ENCODE data around the gene ARHGEF4. TPM values are rescaled to one million over a fixed set of nuclear protein-coding genes. Genes with fewer than 3 reads are reported as not detected.

The ARHGEF4 gene
- polyA plus RNA-seq, 1 donor (not counting 4 experiments of a cell fraction or from before 2014, with no cell fraction given) = 22.6 TPM

DNA sequence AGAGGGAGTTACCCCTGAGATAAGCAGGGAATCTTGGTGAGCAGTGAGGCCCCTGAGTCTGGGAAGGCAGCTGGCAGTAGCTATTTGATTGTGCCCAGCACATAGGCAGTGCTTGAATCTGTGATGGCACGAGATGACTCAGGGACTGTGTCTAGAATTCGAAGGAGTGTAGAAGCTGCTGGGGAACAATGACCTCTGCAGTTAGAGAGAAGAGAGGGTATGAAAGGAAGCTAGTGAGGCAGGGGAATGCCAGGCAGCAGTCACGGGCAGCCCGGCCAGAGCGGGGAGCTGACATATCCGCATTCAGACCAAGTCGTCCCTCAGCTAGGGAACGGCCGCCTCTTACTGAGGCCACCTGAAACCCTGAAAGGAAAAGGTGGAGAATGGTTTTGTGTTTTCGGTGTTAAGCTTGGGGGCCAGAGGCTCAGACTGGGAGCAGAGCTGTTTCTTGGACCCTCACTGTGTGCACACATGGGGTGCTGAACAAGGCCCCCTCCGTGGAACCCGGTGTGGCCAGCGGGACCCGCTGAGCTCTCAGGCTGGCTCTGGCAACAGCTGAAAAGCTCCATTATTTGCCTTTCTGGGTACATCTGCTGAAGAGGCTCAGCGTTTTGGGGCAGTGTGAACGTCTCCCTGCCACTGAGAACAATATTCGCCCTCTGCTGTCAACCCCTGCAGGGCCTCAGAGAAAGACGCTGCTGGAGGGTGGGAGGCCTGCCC, 32.9 kb downstream of the ARHGEF4 start:
- Histone ChIP-seq H3K9me3 (ENCODE audit: control insufficient read depth, low read depth, low read length) (no peaks in the 10 kb centered on the region), H3K27me3 (ENCODE audit: control insufficient read depth, extremely low read depth, insufficient read depth, low read length) (no peaks in the 10 kb centered on the region), H3K9me1 (ENCODE audit: control insufficient read depth, extremely low read depth, insufficient read depth, low read length) (no peaks in the 10 kb centered on the region), H3K36me3 (ENCODE audit: control insufficient read depth in 2 of 2, extremely low read depth in 1 of 2, insufficient read depth in 2 of 2, low read length in 2 of 2) (no peaks in the 10 kb centered on the region), H3K4me1 (ENCODE audit: control insufficient read depth, extremely low read depth, insufficient read depth, low read length) (peaks cover 21% of the 10 kb centered on the region), H4K20me1 (ENCODE audit: control insufficient read depth, extremely low read depth, insufficient read depth, low read length) (no peaks in the 10 kb centered on the region), H3K9ac (ENCODE audit: control insufficient read depth, extremely low read depth, insufficient read depth, low read length) (no peak overlapping the region), H3K4me2 (ENCODE audit: control insufficient read depth, extremely low read depth, insufficient read depth, low read depth, low read length) (no peak overlapping the region), H3K4me3 (ENCODE audit: control insufficient read depth in 2 of 3, extremely low read depth in 1 of 3, insufficient read depth in 2 of 3, low read depth in 1 of 3, low read length in 3 of 3) (no peak overlapping the region), H3K79me2 (ENCODE audit: control insufficient read depth, insufficient read depth, low read length) (no peaks in the 10 kb centered on the region), H3K27ac (ENCODE audit: control insufficient read depth, insufficient read depth, low read length) (no peak overlapping the region), H2AFZ (ENCODE audit: control insufficient read depth, low read length) (no peak overlapping the region)
- FAIRE-seq = no peak
- dilution Hi-C loops (cut with MboI; ENCODE audit: extremely low pct_ligation_motif_present, low sequenced_read_pairs) = no loop called here
- TF ChIP-seq, protein P1, sequence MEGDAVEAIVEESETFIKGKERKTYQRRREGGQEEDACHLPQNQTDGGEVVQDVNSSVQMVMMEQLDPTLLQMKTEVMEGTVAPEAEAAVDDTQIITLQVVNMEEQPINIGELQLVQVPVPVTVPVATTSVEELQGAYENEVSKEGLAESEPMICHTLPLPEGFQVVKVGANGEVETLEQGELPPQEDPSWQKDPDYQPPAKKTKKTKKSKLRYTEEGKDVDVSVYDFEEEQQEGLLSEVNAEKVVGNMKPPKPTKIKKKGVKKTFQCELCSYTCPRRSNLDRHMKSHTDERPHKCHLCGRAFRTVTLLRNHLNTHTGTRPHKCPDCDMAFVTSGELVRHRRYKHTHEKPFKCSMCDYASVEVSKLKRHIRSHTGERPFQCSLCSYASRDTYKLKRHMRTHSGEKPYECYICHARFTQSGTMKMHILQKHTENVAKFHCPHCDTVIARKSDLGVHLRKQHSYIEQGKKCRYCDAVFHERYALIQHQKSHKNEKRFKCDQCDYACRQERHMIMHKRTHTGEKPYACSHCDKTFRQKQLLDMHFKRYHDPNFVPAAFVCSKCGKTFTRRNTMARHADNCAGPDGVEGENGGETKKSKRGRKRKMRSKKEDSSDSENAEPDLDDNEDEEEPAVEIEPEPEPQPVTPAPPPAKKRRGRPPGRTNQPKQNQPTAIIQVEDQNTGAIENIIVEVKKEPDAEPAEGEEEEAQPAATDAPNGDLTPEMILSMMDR (optimal IDR thresholded peaks at IDR 0.05 in 1 of 3, IDR thresholded peaks at IDR 0.05 in 1 of 3, conservative IDR thresholded peaks at IDR 0.05 in 1 of 3; ENCODE audit: extremely low read depth in 1 of 3, insufficient read depth in 2 of 3, low read length in 3 of 3) = no peak
- no peak for TF ChIP-seq EZH2 (IDR thresholded peaks at IDR 0.05; ENCODE audit: low read length)
- DNase-seq (ENCODE audit: low read depth, low spot score) = no peak

DNA sequence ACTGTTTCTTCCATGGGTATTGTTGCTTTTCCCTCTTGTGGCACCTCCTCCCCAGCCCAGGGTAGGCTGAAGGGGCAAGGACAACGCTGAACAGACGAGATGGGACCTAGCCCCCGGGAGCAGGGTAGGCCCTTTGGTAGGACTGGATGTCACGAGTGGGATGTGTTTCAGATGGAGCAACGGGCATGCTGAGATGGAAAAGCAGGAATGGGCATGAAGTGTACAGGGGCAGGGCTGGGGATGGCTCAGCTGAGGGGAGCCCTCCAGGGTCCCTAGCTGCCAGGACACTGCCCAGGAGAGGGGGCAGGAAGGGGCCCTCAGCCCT, 33.4 kb downstream of the ARHGEF4 start:
- no peaks in the 10 kb centered on the region for H3K27me3 ChIP-seq (ENCODE audit: control insufficient read depth, extremely low read depth, insufficient read depth, low read length)
- no peak overlapping the region for H2AFZ ChIP-seq (ENCODE audit: control insufficient read depth, low read length)
- no peak overlapping the region for H3K9ac ChIP-seq (ENCODE audit: control insufficient read depth, extremely low read depth, insufficient read depth, low read length)
- DNase-seq (ENCODE audit: low read depth, low spot score) (no peak), FAIRE-seq (no peak)
- no peaks in the 10 kb centered on the region for H3K79me2 ChIP-seq (ENCODE audit: control insufficient read depth, insufficient read depth, low read length)
- H3K4me3 ChIP-seq (ENCODE audit: control insufficient read depth in 2 of 3, extremely low read depth in 1 of 3, insufficient read depth in 2 of 3, low read depth in 1 of 3, low read length in 3 of 3) = no peak overlapping the region
- no peaks in the 10 kb centered on the region for H3K9me3 ChIP-seq (ENCODE audit: control insufficient read depth, low read depth, low read length)
- TF ChIP-seq EZH2 (IDR thresholded peaks at IDR 0.05; ENCODE audit: low read length) = no peak
- H4K20me1 ChIP-seq (ENCODE audit: control insufficient read depth, extremely low read depth, insufficient read depth, low read length) = no peaks in the 10 kb centered on the region
- no peak overlapping the region for H3K4me2 ChIP-seq (ENCODE audit: control insufficient read depth, extremely low read depth, insufficient read depth, low read depth, low read length)
- no peak overlapping the region for H3K27ac ChIP-seq (ENCODE audit: control insufficient read depth, insufficient read depth, low read length)
- H3K4me1 ChIP-seq (ENCODE audit: control insufficient read depth, extremely low read depth, insufficient read depth, low read length) = peaks cover 16% of the 10 kb centered on the region
- H3K9me1 ChIP-seq (ENCODE audit: control insufficient read depth, extremely low read depth, insufficient read depth, low read length) = no peaks in the 10 kb centered on the region
- no peaks in the 10 kb centered on the region for H3K36me3 ChIP-seq (ENCODE audit: control insufficient read depth in 2 of 2, extremely low read depth in 1 of 2, insufficient read depth in 2 of 2, low read length in 2 of 2)
- dilution Hi-C loops (cut with MboI; ENCODE audit: extremely low pct_ligation_motif_present, low sequenced_read_pairs) = no loop called here

DNA sequence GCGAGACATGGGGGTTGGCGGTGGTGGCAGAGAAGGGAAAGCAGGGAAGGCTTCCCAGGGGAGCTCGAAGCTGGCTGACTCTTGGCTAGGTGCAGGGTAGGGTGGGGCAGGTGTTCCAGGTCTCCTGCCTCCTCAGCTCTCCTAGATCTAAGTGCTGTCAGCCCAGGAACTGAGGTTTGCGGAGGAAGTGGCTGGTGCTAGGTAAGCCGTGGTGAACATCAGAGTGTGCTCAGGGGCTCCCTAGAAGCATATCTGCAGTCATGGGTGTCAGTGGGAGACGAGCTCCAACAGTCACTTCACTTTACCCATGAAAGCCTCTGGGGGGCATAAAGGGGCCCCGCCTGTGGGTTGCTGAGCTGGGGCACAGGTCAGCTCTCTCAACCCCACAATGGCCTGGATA, 34.1 kb downstream of the ARHGEF4 start:
- FAIRE-seq (no peak), DNase-seq (ENCODE audit: low read depth, low spot score) (no peak)
- Histone ChIP-seq H3K79me2 (ENCODE audit: control insufficient read depth, insufficient read depth, low read length) (peaks cover under 1% of the 10 kb centered on the region), H3K27ac (ENCODE audit: control insufficient read depth, insufficient read depth, low read length) (no peak overlapping the region), H3K36me3 (ENCODE audit: control insufficient read depth in 2 of 2, extremely low read depth in 1 of 2, insufficient read depth in 2 of 2, low read length in 2 of 2) (no peaks in the 10 kb centered on the region), H3K9me3 (ENCODE audit: control insufficient read depth, low read depth, low read length) (no peaks in the 10 kb centered on the region), H4K20me1 (ENCODE audit: control insufficient read depth, extremely low read depth, insufficient read depth, low read length) (no peaks in the 10 kb centered on the region), H3K9me1 (ENCODE audit: control insufficient read depth, extremely low read depth, insufficient read depth, low read length) (no peaks in the 10 kb centered on the region), H3K4me3 (ENCODE audit: control insufficient read depth in 2 of 3, extremely low read depth in 1 of 3, insufficient read depth in 2 of 3, low read depth in 1 of 3, low read length in 3 of 3) (no peak overlapping the region), H3K4me1 (ENCODE audit: control insufficient read depth, extremely low read depth, insufficient read depth, low read length) (peaks cover 11% of the 10 kb centered on the region), H3K27me3 (ENCODE audit: control insufficient read depth, extremely low read depth, insufficient read depth, low read length) (no peaks in the 10 kb centered on the region), H2AFZ (ENCODE audit: control insufficient read depth, low read length) (no peak overlapping the region), H3K9ac (ENCODE audit: control insufficient read depth, extremely low read depth, insufficient read depth, low read length) (no peak overlapping the region), H3K4me2 (ENCODE audit: control insufficient read depth, extremely low read depth, insufficient read depth, low read depth, low read length) (no peak overlapping the region)
- TF ChIP-seq, protein P1 (optimal IDR thresholded peaks at IDR 0.05 in 1 of 3, IDR thresholded peaks at IDR 0.05 in 1 of 3, conservative IDR thresholded peaks at IDR 0.05 in 1 of 3; ENCODE audit: extremely low read depth in 1 of 3, insufficient read depth in 2 of 3, low read length in 3 of 3) = no peak
- TF ChIP-seq EZH2 (IDR thresholded peaks at IDR 0.05; ENCODE audit: low read length) = no peak
- dilution Hi-C loops (cut with MboI; ENCODE audit: extremely low pct_ligation_motif_present, low sequenced_read_pairs) = no loop called here

Data from keratinocyte (primary cell).